Measurements from ENCODE around the gene TMEM150B. TPM values are rescaled to one million over a fixed set of nuclear protein-coding genes. Genes with fewer than 3 reads are reported as not detected.

TMEM150B gene
- total and polyA plus RNA-seq, 2 experiments from 2014 or later = 0.29 TPM; not detected in 1

DNA sequence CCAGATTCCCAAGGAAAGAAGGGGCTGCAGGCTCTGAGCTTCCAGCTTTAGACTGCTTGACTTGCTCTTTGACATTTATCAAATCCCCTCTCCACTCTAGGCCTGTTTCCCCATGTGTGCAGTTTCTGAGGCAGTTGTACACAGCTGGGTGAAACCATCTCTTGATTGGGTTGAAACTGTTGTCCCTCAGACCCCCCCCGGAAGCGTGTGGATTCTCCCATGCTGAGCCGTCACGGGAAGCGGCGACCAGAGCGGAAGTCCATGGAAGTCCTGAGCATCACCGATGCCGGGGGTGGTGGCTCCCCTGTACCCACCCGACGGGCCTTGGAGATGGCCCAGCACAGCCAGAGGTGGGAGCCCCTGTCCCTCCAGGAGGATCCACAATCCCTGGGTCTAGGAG is 21.7 kb downstream of the TMEM150B start:
- no peaks in the 10 kb centered on the region for H3K27me3 ChIP-seq (ENCODE audit: insufficient read depth)
- H3K4me3 Mint-ChIP-seq = no peak overlapping the region
- no peak overlapping the region for H3K27ac ChIP-seq (ENCODE audit: low read depth)
- H2AFZ ChIP-seq = no peak overlapping the region
- H3K27ac Mint-ChIP-seq = no peak overlapping the region
- peaks cover 11% of the 10 kb centered on the region for H3K36me3 ChIP-seq (ENCODE audit: insufficient read depth)
- H3K4me3 ChIP-seq = no peak overlapping the region
- no peaks in the 10 kb centered on the region for H3K9me2 ChIP-seq (ENCODE audit: insufficient read depth)
- H3K36me3 Mint-ChIP-seq (ENCODE audit: low read depth) = peaks cover 61% of the 10 kb centered on the region
- H3K27me3 Mint-ChIP-seq (ENCODE audit: insufficient read depth, low read depth, poor library complexity) = peaks cover 18% of the 10 kb centered on the region
- TF ChIP-seq EZH2 (IDR thresholded peaks at IDR 0.05; ENCODE audit: low read depth, unreplicated experiment) (no peak), CREB1 (CRISPR knock-in tag; IDR thresholded peaks at IDR 0.05; ENCODE audit: low read depth) (no peak), JUNB (IDR thresholded peaks at IDR 0.05; ENCODE audit: unreplicated experiment) (no peak), POLR2AphosphoS5 (IDR thresholded peaks at IDR 0.05; ENCODE audit: low read depth) (no peak), ZNF114 (CRISPR knock-in tag; IDR thresholded peaks at IDR 0.05) (no peak), EZH2phosphoT487 (IDR thresholded peaks at IDR 0.05; ENCODE audit: unreplicated experiment) (no peak), STAT1 (IDR thresholded peaks at IDR 0.05; ENCODE audit: unreplicated experiment) (no peak), ZNF331 (CRISPR knock-in tag; IDR thresholded peaks at IDR 0.05; ENCODE audit: low read depth) (no peak), NANOG (IDR thresholded peaks at IDR 0.05; ENCODE audit: borderline replicate concordance) (no peak)
- TF ChIP-seq, protein P1, sequence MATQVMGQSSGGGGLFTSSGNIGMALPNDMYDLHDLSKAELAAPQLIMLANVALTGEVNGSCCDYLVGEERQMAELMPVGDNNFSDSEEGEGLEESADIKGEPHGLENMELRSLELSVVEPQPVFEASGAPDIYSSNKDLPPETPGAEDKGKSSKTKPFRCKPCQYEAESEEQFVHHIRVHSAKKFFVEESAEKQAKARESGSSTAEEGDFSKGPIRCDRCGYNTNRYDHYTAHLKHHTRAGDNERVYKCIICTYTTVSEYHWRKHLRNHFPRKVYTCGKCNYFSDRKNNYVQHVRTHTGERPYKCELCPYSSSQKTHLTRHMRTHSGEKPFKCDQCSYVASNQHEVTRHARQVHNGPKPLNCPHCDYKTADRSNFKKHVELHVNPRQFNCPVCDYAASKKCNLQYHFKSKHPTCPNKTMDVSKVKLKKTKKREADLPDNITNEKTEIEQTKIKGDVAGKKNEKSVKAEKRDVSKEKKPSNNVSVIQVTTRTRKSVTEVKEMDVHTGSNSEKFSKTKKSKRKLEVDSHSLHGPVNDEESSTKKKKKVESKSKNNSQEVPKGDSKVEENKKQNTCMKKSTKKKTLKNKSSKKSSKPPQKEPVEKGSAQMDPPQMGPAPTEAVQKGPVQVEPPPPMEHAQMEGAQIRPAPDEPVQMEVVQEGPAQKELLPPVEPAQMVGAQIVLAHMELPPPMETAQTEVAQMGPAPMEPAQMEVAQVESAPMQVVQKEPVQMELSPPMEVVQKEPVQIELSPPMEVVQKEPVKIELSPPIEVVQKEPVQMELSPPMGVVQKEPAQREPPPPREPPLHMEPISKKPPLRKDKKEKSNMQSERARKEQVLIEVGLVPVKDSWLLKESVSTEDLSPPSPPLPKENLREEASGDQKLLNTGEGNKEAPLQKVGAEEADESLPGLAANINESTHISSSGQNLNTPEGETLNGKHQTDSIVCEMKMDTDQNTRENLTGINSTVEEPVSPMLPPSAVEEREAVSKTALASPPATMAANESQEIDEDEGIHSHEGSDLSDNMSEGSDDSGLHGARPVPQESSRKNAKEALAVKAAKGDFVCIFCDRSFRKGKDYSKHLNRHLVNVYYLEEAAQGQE (IDR thresholded peaks at IDR 0.05; ENCODE audit: unreplicated experiment) = no peak
- TF ChIP-seq, protein P2, sequence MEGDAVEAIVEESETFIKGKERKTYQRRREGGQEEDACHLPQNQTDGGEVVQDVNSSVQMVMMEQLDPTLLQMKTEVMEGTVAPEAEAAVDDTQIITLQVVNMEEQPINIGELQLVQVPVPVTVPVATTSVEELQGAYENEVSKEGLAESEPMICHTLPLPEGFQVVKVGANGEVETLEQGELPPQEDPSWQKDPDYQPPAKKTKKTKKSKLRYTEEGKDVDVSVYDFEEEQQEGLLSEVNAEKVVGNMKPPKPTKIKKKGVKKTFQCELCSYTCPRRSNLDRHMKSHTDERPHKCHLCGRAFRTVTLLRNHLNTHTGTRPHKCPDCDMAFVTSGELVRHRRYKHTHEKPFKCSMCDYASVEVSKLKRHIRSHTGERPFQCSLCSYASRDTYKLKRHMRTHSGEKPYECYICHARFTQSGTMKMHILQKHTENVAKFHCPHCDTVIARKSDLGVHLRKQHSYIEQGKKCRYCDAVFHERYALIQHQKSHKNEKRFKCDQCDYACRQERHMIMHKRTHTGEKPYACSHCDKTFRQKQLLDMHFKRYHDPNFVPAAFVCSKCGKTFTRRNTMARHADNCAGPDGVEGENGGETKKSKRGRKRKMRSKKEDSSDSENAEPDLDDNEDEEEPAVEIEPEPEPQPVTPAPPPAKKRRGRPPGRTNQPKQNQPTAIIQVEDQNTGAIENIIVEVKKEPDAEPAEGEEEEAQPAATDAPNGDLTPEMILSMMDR (conservative IDR thresholded peaks at IDR 0.05; ENCODE audit: low read depth in 2 of 2) = no peak
- TF ChIP-seq, protein P3, sequence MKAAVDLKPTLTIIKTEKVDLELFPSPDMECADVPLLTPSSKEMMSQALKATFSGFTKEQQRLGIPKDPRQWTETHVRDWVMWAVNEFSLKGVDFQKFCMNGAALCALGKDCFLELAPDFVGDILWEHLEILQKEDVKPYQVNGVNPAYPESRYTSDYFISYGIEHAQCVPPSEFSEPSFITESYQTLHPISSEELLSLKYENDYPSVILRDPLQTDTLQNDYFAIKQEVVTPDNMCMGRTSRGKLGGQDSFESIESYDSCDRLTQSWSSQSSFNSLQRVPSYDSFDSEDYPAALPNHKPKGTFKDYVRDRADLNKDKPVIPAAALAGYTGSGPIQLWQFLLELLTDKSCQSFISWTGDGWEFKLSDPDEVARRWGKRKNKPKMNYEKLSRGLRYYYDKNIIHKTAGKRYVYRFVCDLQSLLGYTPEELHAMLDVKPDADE (IDR thresholded peaks at IDR 0.05) = no peak
- TF ChIP-seq, protein P4, sequence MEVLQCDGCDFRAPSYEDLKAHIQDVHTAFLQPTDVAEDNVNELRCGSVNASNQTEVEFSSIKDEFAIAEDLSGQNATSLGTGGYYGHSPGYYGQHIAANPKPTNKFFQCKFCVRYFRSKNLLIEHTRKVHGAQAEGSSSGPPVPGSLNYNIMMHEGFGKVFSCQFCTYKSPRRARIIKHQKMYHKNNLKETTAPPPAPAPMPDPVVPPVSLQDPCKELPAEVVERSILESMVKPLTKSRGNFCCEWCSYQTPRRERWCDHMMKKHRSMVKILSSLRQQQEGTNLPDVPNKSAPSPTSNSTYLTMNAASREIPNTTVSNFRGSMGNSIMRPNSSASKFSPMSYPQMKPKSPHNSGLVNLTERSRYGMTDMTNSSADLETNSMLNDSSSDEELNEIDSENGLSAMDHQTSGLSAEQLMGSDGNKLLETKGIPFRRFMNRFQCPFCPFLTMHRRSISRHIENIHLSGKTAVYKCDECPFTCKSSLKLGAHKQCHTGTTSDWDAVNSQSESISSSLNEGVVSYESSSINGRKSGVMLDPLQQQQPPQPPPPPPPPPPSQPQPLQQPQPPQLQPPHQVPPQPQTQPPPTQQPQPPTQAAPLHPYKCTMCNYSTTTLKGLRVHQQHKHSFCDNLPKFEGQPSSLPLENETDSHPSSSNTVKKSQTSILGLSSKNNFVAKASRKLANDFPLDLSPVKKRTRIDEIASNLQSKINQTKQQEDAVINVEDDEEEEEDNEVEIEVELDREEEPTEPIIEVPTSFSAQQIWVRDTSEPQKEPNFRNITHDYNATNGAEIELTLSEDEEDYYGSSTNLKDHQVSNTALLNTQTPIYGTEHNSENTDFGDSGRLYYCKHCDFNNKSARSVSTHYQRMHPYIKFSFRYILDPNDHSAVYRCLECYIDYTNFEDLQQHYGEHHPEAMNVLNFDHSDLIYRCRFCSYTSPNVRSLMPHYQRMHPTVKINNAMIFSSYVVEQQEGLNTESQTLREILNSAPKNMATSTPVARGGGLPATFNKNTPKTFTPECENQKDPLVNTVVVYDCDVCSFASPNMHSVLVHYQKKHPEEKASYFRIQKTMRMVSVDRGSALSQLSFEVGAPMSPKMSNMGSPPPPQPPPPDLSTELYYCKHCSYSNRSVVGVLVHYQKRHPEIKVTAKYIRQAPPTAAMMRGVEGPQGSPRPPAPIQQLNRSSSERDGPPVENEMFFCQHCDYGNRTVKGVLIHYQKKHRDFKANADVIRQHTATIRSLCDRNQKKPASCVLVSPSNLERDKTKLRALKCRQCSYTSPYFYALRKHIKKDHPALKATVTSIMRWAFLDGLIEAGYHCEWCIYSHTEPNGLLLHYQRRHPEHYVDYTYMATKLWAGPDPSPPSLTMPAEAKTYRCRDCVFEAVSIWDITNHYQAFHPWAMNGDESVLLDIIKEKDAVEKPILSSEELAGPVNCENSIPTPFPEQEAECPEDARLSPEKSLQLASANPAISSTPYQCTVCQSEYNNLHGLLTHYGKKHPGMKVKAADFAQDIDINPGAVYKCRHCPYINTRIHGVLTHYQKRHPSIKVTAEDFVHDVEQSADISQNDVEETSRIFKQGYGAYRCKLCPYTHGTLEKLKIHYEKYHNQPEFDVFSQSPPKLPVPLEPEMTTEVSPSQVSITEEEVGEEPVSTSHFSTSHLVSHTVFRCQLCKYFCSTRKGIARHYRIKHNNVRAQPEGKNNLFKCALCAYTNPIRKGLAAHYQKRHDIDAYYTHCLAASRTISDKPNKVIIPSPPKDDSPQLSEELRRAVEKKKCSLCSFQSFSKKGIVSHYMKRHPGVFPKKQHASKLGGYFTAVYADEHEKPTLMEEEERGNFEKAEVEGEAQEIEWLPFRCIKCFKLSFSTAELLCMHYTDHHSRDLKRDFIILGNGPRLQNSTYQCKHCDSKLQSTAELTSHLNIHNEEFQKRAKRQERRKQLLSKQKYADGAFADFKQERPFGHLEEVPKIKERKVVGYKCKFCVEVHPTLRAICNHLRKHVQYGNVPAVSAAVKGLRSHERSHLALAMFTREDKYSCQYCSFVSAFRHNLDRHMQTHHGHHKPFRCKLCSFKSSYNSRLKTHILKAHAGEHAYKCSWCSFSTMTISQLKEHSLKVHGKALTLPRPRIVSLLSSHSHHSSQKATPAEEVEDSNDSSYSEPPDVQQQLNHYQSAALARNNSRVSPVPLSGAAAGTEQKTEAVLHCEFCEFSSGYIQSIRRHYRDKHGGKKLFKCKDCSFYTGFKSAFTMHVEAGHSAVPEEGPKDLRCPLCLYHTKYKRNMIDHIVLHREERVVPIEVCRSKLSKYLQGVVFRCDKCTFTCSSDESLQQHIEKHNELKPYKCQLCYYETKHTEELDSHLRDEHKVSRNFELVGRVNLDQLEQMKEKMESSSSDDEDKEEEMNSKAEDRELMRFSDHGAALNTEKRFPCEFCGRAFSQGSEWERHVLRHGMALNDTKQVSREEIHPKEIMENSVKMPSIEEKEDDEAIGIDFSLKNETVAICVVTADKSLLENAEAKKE (CRISPR knock-in tag; IDR thresholded peaks at IDR 0.05) = no peak
- H4K20me1 ChIP-seq (replicated peaks; ENCODE audit: insufficient read depth) = no peaks in the 10 kb centered on the region; the same call in 1 of the 2 replicates
- peaks cover 10% of the 10 kb centered on the region for H3K4me1 ChIP-seq (ENCODE audit: insufficient read depth)
- peaks cover 28% of the 10 kb centered on the region for H3F3A ChIP-seq (replicated peaks; ENCODE audit: low read depth)
- H3K79me2 ChIP-seq (replicated peaks; ENCODE audit: insufficient read depth) = no peaks in the 10 kb centered on the region
- H3K4me2 ChIP-seq = no peak overlapping the region
- ATAC-seq = no peak
- H3K9me3 Mint-ChIP-seq = no peaks in the 10 kb centered on the region; the same call in 2 of the 3 replicates
- H3K4me1 Mint-ChIP-seq = peaks cover 24% of the 10 kb centered on the region
- DNase-seq (ENCODE audit: low spot score) = no peak

All from GM23338 (cell line).